B cell (primary cell): ENCODE data around the gene ZNF521. TPM values are rescaled to one million over a fixed set of nuclear protein-coding genes. Genes with fewer than 3 reads are reported as not detected.

ENCODE experiments used
- ATAC-seq: fragments of 200-7000 bp; cut with Tn5 transposase; one replicate; pipeline ENCODE4 v1.10.0; 2021; ENCODE audit warnings: low read depth, mild to moderate bottlenecking, moderate number of reproducible peaks, moderate library complexity
- CTCF ChIA-PET: fragments of 350-600 bp; sonication (Branson Sonifier 250); formaldehyde crosslinking; loops from one replicate; lab custom pipeline; 2021; ENCODE audit warnings: antibody characterized with exemption, inconsistent platforms; lab: Charles Lee
- POLR2A ChIA-PET: fragments of 350-600 bp; sonication (Branson Sonifier 250); formaldehyde crosslinking; loops from one replicate; lab custom pipeline; 2021; ENCODE audit warnings: antibody characterized with exemption; lab: Charles Lee
- DNase-seq: peaks from one replicate; pipeline ENCODE4 v3.0.0; 2013
- H2AFZ ChIP-seq: 2 replicates; pipeline ENCODE4 v1.6.1; 2012; ENCODE audit warnings: mild to moderate bottlenecking, low read depth, low read length; ENCODE audit not compliant: insufficient read depth, poor library complexity, severe bottlenecking
- H3K27ac ChIP-seq, 2 donors: 1 replicate in 1 of 2; 2 replicates in 1 of 2; pipeline ENCODE4 v1.5.1; 2012 to 2013; ENCODE audit warnings: low read length in 2 of 2, mild to moderate bottlenecking in 2 of 2, moderate library complexity in 1 of 2
- H3K27me3 ChIP-seq, 4 experiments: fragments of 200-600 bp in 1 of 4; sonication (generic) in 1 of 4; replicated peaks in 1 of 4; 1 replicate in 2 of 4; 2 replicates in 2 of 4; pipeline versions ENCODE4 v1.6.1 to v1.7.0; 2013 to 2016; ENCODE audit warnings: low read length in 3 of 4, mild to moderate bottlenecking in 2 of 4, mixed read lengths in 1 of 4, moderate library complexity in 1 of 4; ENCODE audit not compliant: insufficient read depth in 4 of 4, control insufficient read depth in 3 of 4; ENCODE audit errors: control extremely low read depth in 1 of 4
- H3K36me3 ChIP-seq, 2 experiments: replicated peaks in 1 of 2; 1 replicate in 1 of 2; 2 replicates in 1 of 2; pipeline versions ENCODE4 v1.6.1 to v1.7.1; 2013; ENCODE audit warnings: low read length in 1 of 2; ENCODE audit not compliant: insufficient read depth in 2 of 2, control insufficient read depth in 1 of 2; ENCODE audit errors: control extremely low read depth in 1 of 2, extremely low read depth in 1 of 2
- H3K4me1 ChIP-seq, 2 donors: fragments of 200-600 bp in 1 of 2; sonication (generic) in 1 of 2; 1 replicate in 1 of 2; 2 replicates in 1 of 2; pipeline versions ENCODE4 v1.5.1 to v1.6.1; 2013 to 2017; ENCODE audit warnings: low read length in 2 of 2; ENCODE audit not compliant: control insufficient read depth in 2 of 2, insufficient read depth in 2 of 2
- H3K4me2 ChIP-seq: replicated peaks from 2 replicates; pipeline ENCODE3; 2012; ENCODE audit warnings: mild to moderate bottlenecking, low read depth, low read length; ENCODE audit not compliant: poor library complexity, severe bottlenecking
- H3K4me3 ChIP-seq, 5 experiments: fragments of 200-600 bp in 1 of 5; sonication (generic) in 1 of 5; 1 replicate in 3 of 5; 2 replicates in 2 of 5; pipeline versions ENCODE4 v1.5.1 to v1.7.0; 2011 to 2016; ENCODE audit warnings: low read length in 4 of 5, mild to moderate bottlenecking in 4 of 5, low read depth in 2 of 5, control low read depth in 1 of 5, moderate library complexity in 1 of 5; ENCODE audit not compliant: insufficient read depth in 1 of 5; ENCODE audit errors: control extremely low read depth in 1 of 5, extremely low read depth in 1 of 5
- H3K79me2 ChIP-seq: fragments of 200-600 bp; sonication (generic); one replicate; pipeline ENCODE4 v1.6.0; 2016; ENCODE audit warnings: low read length; ENCODE audit not compliant: control insufficient read depth, insufficient read depth
- H3K9ac ChIP-seq: fragments of 200-600 bp; sonication (generic); 2 replicates; pipeline ENCODE4 v1.6.1; 2017; ENCODE audit warnings: mild to moderate bottlenecking, low read length, moderate library complexity
- H3K9me3 ChIP-seq, 3 donors: one replicate each; pipeline versions ENCODE4 v1.6.1 to v1.7.1; 2013; ENCODE audit warnings: low read length in 2 of 3; ENCODE audit not compliant: control insufficient read depth in 2 of 3, insufficient read depth in 1 of 3; ENCODE audit errors: control extremely low read depth in 1 of 3
- H4K20me1 ChIP-seq: 2 replicates; pipeline ENCODE4 v1.6.0; 2012; ENCODE audit warnings: mild to moderate bottlenecking, low read length; ENCODE audit not compliant: insufficient read depth, control insufficient read depth, poor library complexity, severe bottlenecking
- H3K27ac Mint-ChIP-seq: one replicate; pipeline ENCODE4 v1.8.0; 2021; ENCODE audit warnings: mixed read lengths
- H3K27me3 Mint-ChIP-seq: one replicate; pipeline ENCODE4 v1.8.0; 2021; ENCODE audit warnings: mixed read lengths
- H3K4me1 Mint-ChIP-seq: one replicate; pipeline ENCODE4 v1.8.0; 2021; ENCODE audit warnings: mixed read lengths
- H3K4me3 Mint-ChIP-seq: one replicate; pipeline ENCODE4 v1.8.0; 2021; ENCODE audit warnings: mixed read lengths
- H3K9me3 Mint-ChIP-seq: one replicate; pipeline ENCODE4 v1.8.0; 2022; ENCODE audit warnings: mixed read lengths; ENCODE audit not compliant: insufficient read depth
- EZH2 ChIP-seq: IDR thresholded peaks from 2 replicates; pipeline ENCODE4 v1.6.1; 2012; ENCODE audit warnings: borderline replicate concordance, low read depth, mild to moderate bottlenecking, moderate library complexity, low read length; ENCODE audit not compliant: insufficient read depth, poor library complexity, severe bottlenecking
- WGBS: methylation state at CpG from one replicate; pipeline ENCODE4 v1.1.5; 2013; ENCODE audit warnings: missing lambda C conversion rate; ENCODE audit not compliant: insufficient coverage; 5-methylcytosine and 5-hydroxymethylcytosine counted together
- intact Hi-C: fragments of 100-400 bp; cut with micrococcal nuclease; formaldehyde crosslinking; loops from one replicate; pipeline ENCODE4 v1.10.0; 2022
- polyA plus RNA-seq: library from polyadenylated mRNA; depleted of rRNA; stranded (reverse); fragments of >200 nt; gene quantifications from 2 replicates; pipeline ENCODE4 v1.2.3, GENCODE V29; 2012
- total RNA-seq, 2 donors: library from RNA; stranded (reverse); fragments of 120-200 nt in 1 of 2; gene quantifications; 1 replicate in 1 of 2; 2 replicates in 1 of 2; pipeline versions ENCODE4 v1.2.3 to v1.2.4, GENCODE V29; 2013 to 2022
- TF ChIP-seq, protein P1 (sequence below): fragments of 200-600 bp; IDR thresholded peaks from one replicate; pipeline ENCODE4 v1.8.0; 2022; ENCODE audit warnings: antibody characterized with exemption, mild to moderate bottlenecking

Gene ZNF521
- total and polyA plus RNA-seq, 2 donors (not counting 1 experiment from before 2014, with no cell fraction given), result 0.04 to 9.0 TPM

DNA sequence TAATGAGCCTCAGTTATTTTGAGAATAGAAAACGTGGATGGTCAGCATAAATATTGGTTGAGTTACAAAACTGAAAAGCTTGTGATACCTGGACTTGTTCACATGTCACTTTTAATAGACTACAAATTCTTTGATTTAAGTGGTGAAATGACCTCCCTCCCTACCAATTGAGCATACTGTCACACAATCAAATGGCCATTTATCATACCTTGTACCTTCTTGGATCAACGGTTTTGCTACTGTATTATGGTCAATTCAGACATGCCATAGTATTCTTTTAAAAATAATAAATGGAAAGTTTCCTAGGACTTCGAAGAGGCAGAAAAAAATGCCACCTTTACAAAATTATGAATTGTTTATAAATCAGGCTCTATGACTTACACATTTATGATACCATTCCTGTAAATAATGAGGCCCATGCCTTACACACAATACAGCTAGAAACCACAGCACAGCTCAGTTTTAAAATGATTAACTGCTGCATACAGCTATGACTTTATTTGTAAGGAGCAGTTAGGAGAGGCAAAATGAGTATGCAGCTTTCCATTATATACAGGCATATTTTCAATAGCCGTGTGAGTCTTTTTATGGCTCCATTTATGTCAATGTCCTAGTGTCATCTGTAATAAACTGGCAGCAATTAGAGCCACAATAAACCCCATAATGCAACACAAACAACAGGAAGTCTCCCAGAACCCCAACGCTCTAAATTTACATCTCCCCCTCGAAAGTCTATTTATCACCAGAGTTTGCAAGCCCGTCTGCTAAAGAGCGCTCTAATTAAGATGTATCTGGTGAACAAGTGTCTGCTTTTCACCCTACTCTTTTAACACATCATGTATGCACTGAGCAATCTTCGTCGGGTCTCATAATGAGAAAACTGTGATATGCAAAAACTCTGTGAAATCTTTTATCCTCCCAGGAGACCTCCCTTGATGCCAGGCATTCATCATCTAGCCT lies 176.1 kb downstream of the ZNF521 start:
- TF ChIP-seq, protein P1, sequence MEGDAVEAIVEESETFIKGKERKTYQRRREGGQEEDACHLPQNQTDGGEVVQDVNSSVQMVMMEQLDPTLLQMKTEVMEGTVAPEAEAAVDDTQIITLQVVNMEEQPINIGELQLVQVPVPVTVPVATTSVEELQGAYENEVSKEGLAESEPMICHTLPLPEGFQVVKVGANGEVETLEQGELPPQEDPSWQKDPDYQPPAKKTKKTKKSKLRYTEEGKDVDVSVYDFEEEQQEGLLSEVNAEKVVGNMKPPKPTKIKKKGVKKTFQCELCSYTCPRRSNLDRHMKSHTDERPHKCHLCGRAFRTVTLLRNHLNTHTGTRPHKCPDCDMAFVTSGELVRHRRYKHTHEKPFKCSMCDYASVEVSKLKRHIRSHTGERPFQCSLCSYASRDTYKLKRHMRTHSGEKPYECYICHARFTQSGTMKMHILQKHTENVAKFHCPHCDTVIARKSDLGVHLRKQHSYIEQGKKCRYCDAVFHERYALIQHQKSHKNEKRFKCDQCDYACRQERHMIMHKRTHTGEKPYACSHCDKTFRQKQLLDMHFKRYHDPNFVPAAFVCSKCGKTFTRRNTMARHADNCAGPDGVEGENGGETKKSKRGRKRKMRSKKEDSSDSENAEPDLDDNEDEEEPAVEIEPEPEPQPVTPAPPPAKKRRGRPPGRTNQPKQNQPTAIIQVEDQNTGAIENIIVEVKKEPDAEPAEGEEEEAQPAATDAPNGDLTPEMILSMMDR, result no peak
- no peak for TF ChIP-seq EZH2
- H3K27ac ChIP-seq, result no peak overlapping the region
- Mint-ChIP-seq H3K27me3 (peaks cover 19% of the 10 kb centered on the region), H3K27ac (no peak overlapping the region), H3K4me3 (no peak overlapping the region), H3K4me1 (no peaks in the 10 kb centered on the region), H3K9me3 (no peaks in the 10 kb centered on the region)
- ATAC-seq, result no peak
- H3K4me3 ChIP-seq, result no peak overlapping the region
- H3K79me2 ChIP-seq, result no peaks in the 10 kb centered on the region
- no peaks in the 10 kb centered on the region for H3K4me1 ChIP-seq
- no peaks in the 10 kb centered on the region for H3K36me3 ChIP-seq
- H2AFZ ChIP-seq, result no peak overlapping the region
- CTCF ChIA-PET, result no interaction called here
- H3K9me3 ChIP-seq, result no peaks in the 10 kb centered on the region
- no peak overlapping the region for H3K9ac ChIP-seq
- no peak overlapping the region for H3K4me2 ChIP-seq
- no peaks in the 10 kb centered on the region for H3K27me3 ChIP-seq
- 80% methylated on average over 3 of the region's 10 CpGs for WGBS
- intact Hi-C loops, result no loop called here
- no peak for DNase-seq
- POLR2A ChIA-PET, result no interaction called here
- no peaks in the 10 kb centered on the region for H4K20me1 ChIP-seq

DNA sequence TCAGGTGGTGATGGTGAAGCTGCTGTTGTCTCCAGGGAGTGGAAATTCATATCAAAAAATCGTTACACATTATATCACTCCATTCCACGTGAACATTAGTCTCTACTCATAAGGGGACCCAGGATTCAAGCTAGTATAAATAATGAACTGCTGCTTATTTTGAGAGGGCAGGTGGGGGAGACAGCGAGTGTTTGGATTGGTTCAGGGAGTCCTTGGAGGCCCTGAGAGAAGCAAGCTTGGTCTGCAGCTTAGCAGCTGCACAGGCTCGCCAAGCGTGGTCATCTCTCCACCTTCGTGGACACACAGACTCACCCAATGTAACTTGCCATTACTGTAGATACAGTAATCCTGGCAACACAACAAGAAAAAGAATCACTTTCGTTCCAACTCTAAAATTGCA lies 177.6 kb downstream of the ZNF521 start:
- Histone ChIP-seq H3K9ac (no peak overlapping the region), H3K27ac (no peak overlapping the region), H4K20me1 (no peaks in the 10 kb centered on the region), H3K79me2 (no peaks in the 10 kb centered on the region), H3K9me3 (no peaks in the 10 kb centered on the region), H3K27me3 (no peaks in the 10 kb centered on the region), H3K4me2 (no peak overlapping the region), H3K36me3 (no peaks in the 10 kb centered on the region), H3K4me3 (no peak overlapping the region), H2AFZ (no peak overlapping the region), H3K4me1 (no peaks in the 10 kb centered on the region)
- intact Hi-C loops, result no loop called here
- ChIA-PET CTCF (no interaction called here), POLR2A (no interaction called here)
- H3K9me3 Mint-ChIP-seq, result no peaks in the 10 kb centered on the region
- H3K4me1 Mint-ChIP-seq, result no peaks in the 10 kb centered on the region
- ATAC-seq, result no peak
- H3K27ac Mint-ChIP-seq, result no peak overlapping the region
- TF ChIP-seq, protein P1, result no peak
- no peak for TF ChIP-seq EZH2
- peaks cover 15% of the 10 kb centered on the region for H3K27me3 Mint-ChIP-seq
- WGBS, result 91% methylated on average over 5 of the region's 7 CpGs
- no peak overlapping the region for H3K4me3 Mint-ChIP-seq
- no peak for DNase-seq
